ENCODE measurements around the gene SLC44A3.

Gene SLC44A3

DNA sequence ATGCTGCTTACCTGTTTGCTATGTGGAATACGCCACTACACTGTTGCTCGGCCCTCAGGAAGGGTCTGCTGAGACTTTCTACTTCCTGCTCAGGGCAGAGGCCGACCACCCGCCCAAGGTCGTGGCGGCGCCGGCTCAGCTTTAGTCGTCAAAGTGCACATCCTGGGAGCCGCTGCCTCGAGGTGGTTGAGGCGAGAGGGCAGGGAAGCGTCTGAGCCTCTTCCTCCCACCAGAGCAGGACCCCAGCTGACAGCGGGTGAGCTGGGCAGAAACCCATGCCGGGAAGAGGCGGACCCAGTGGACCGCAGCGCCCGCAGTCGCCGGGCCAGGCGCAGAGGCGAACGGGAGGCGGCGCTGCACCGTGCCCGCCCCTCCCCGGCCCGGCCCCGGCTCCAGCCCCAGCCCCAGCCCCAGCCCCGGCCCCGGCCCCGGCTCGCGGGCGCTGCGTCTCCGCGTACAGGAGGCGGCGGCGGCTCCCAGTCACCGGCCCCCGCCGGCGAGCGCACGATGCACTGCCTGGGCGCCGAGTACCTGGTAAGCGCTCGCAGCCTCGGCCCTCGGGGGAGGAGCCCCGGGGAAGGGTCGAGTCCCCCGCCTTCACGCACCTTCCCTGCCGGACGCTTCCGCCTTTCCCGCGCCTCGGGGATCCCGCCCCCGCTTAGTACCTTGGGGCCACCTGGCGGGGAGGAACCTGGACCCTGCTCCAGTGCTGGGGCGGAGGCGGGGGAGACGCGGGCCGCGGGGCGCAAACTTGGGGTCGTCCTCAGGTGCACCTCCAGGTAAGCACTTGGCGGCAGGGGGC lies at the start of gene SLC44A3:
TSS of gene SLC44A3 (plus strand) at position 413 of the 802 bp plus-strand sequence. CDS start at position 508, 95 bp downstream.
- Histone ChIP-seq H3K27me3 (ENCODE audit: control insufficient read depth in 2 of 2, insufficient read depth in 2 of 2, low read length in 2 of 2) (no peaks in the 10 kb centered on the region), H3K9ac (ENCODE audit: low read depth in 1 of 2, low read length in 2 of 2) (peak within 1 kb of the TSS; percentile 78 to 92), H3K9me3 (ENCODE audit: control insufficient read depth in 2 of 2, low read length in 2 of 2) (no peaks in the 10 kb centered on the region), H3K36me3 (ENCODE audit: control insufficient read depth in 2 of 2, insufficient read depth in 2 of 2, low read length in 2 of 2) (peaks cover 0 to 4% of the 10 kb centered on the region in 2 donors), H3K4me1 (ENCODE audit: control insufficient read depth in 2 of 2, insufficient read depth in 2 of 2, low read length in 2 of 2) (peaks cover 15 to 24% of the 10 kb centered on the region in 2 donors), H3K4me3 (ENCODE audit: low read length in 2 of 2) (peak within 1 kb of the TSS; percentile 87 to 94), H3K27ac (ENCODE audit: low read depth in 2 of 2, low read length in 2 of 2) (peak within 1 kb of the TSS; percentile 82 to 85)

GRCh38 chr1:94772230-94772641 lies 47.9 kb upstream of the SLC44A3 start:
- no peaks in the 10 kb centered on the region for H3K36me3 ChIP-seq (ENCODE audit: control insufficient read depth in 2 of 2, insufficient read depth in 2 of 2, low read length in 2 of 2)
- H3K9me3 ChIP-seq (ENCODE audit: control insufficient read depth in 2 of 2, low read length in 2 of 2): no peaks in the 10 kb centered on the region
- no peak overlapping the region for H3K4me3 ChIP-seq (ENCODE audit: low read length in 2 of 2)
- H3K27ac ChIP-seq (ENCODE audit: low read depth in 2 of 2, low read length in 2 of 2): no peak overlapping the region
- H3K9ac ChIP-seq (ENCODE audit: low read depth in 1 of 2, low read length in 2 of 2): no peak overlapping the region
- no peaks in the 10 kb centered on the region for H3K4me1 ChIP-seq (ENCODE audit: control insufficient read depth in 2 of 2, insufficient read depth in 2 of 2, low read length in 2 of 2)
- H3K27me3 ChIP-seq (ENCODE audit: control insufficient read depth in 2 of 2, insufficient read depth in 2 of 2, low read length in 2 of 2): no peaks in the 10 kb centered on the region

- no peaks in the 10 kb centered on the region for H3K9me3 ChIP-seq (ENCODE audit: control insufficient read depth in 2 of 2, low read length in 2 of 2)
Measured at GRCh38 chr1:94772845-94773244, 47.3 kb upstream of the SLC44A3 start.

GRCh38 chr1:94773296-94773809 lies 46.8 kb upstream of the SLC44A3 start:
- H3K4me3 ChIP-seq (ENCODE audit: low read length in 2 of 2): no peak overlapping the region
- H3K9ac ChIP-seq (ENCODE audit: low read depth in 1 of 2, low read length in 2 of 2): no peak overlapping the region
- H3K9me3 ChIP-seq (ENCODE audit: control insufficient read depth in 2 of 2, low read length in 2 of 2): no peaks in the 10 kb centered on the region
- H3K27me3 ChIP-seq (ENCODE audit: control insufficient read depth in 2 of 2, insufficient read depth in 2 of 2, low read length in 2 of 2): no peaks in the 10 kb centered on the region
- no peaks in the 10 kb centered on the region for H3K36me3 ChIP-seq (ENCODE audit: control insufficient read depth in 2 of 2, insufficient read depth in 2 of 2, low read length in 2 of 2)
- no peak overlapping the region for H3K27ac ChIP-seq (ENCODE audit: low read depth in 2 of 2, low read length in 2 of 2)
- no peaks in the 10 kb centered on the region for H3K4me1 ChIP-seq (ENCODE audit: control insufficient read depth in 2 of 2, insufficient read depth in 2 of 2, low read length in 2 of 2)

More at GRCh38 chr1:94772845-94773244, 47.3 kb upstream of the SLC44A3 start:
- Histone ChIP-seq H3K27me3 (ENCODE audit: control insufficient read depth in 2 of 2, insufficient read depth in 2 of 2, low read length in 2 of 2) (no peaks in the 10 kb centered on the region), H3K9ac (ENCODE audit: low read depth in 1 of 2, low read length in 2 of 2) (no peak overlapping the region), H3K4me1 (ENCODE audit: control insufficient read depth in 2 of 2, insufficient read depth in 2 of 2, low read length in 2 of 2) (no peaks in the 10 kb centered on the region), H3K36me3 (ENCODE audit: control insufficient read depth in 2 of 2, insufficient read depth in 2 of 2, low read length in 2 of 2) (no peaks in the 10 kb centered on the region), H3K27ac (ENCODE audit: low read depth in 2 of 2, low read length in 2 of 2) (no peak overlapping the region), H3K4me3 (ENCODE audit: low read length in 2 of 2) (no peak overlapping the region)

GRCh38 chr1:94773931-94774422 lies 46.2 kb upstream of the SLC44A3 start:
- H3K9me3 ChIP-seq (ENCODE audit: control insufficient read depth in 2 of 2, low read length in 2 of 2): no peaks in the 10 kb centered on the region
- H3K27me3 ChIP-seq (ENCODE audit: control insufficient read depth in 2 of 2, insufficient read depth in 2 of 2, low read length in 2 of 2): no peaks in the 10 kb centered on the region
- no peak overlapping the region for H3K4me3 ChIP-seq (ENCODE audit: low read length in 2 of 2)
- H3K36me3 ChIP-seq (ENCODE audit: control insufficient read depth in 2 of 2, insufficient read depth in 2 of 2, low read length in 2 of 2): no peaks in the 10 kb centered on the region
- no peak overlapping the region for H3K27ac ChIP-seq (ENCODE audit: low read depth in 2 of 2, low read length in 2 of 2)
- H3K4me1 ChIP-seq (ENCODE audit: control insufficient read depth in 2 of 2, insufficient read depth in 2 of 2, low read length in 2 of 2): no peaks in the 10 kb centered on the region
- no peak overlapping the region for H3K9ac ChIP-seq (ENCODE audit: low read depth in 1 of 2, low read length in 2 of 2)

DNA sequence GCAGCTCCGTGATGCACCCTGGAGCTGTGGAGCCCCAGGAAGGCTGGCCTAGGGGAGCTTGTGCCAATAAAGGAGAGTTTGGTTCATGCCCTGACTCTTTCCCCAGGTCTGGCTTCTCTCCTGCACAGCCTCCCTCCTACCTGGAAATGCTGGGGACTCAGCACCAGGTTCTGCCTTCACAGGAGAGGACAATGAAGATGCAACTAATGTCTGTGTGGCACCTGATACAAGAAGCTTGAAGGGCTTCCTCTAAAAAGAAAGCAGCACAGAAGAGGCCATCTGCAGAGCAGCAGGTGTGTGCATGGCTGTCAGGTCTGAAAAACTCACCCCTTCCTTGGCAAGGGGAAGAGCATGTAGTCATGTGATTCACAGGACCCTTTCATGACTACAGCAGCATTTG lies 43.7 kb upstream of the SLC44A3 start:
- Histone ChIP-seq H3K9me3 (ENCODE audit: control insufficient read depth in 2 of 2, low read length in 2 of 2) (no peaks in the 10 kb centered on the region), H3K9ac (ENCODE audit: low read depth in 1 of 2, low read length in 2 of 2) (no peak overlapping the region), H3K27ac (ENCODE audit: low read depth in 2 of 2, low read length in 2 of 2) (no peak overlapping the region), H3K4me1 (ENCODE audit: control insufficient read depth in 2 of 2, insufficient read depth in 2 of 2, low read length in 2 of 2) (no peaks in the 10 kb centered on the region), H3K36me3 (ENCODE audit: control insufficient read depth in 2 of 2, insufficient read depth in 2 of 2, low read length in 2 of 2) (no peaks in the 10 kb centered on the region), H3K27me3 (ENCODE audit: control insufficient read depth in 2 of 2, insufficient read depth in 2 of 2, low read length in 2 of 2) (no peaks in the 10 kb centered on the region), H3K4me3 (ENCODE audit: low read length in 2 of 2) (no peak overlapping the region)

GRCh38 chr1:94777281-94777680 lies 42.9 kb upstream of the SLC44A3 start:
- Histone ChIP-seq H3K36me3 (ENCODE audit: control insufficient read depth in 2 of 2, insufficient read depth in 2 of 2, low read length in 2 of 2) (no peaks in the 10 kb centered on the region), H3K9ac (ENCODE audit: low read depth in 1 of 2, low read length in 2 of 2) (no peak overlapping the region), H3K9me3 (ENCODE audit: control insufficient read depth in 2 of 2, low read length in 2 of 2) (no peaks in the 10 kb centered on the region), H3K27me3 (ENCODE audit: control insufficient read depth in 2 of 2, insufficient read depth in 2 of 2, low read length in 2 of 2) (no peaks in the 10 kb centered on the region), H3K4me3 (ENCODE audit: low read length in 2 of 2) (no peak overlapping the region), H3K27ac (ENCODE audit: low read depth in 2 of 2, low read length in 2 of 2) (no peak overlapping the region), H3K4me1 (ENCODE audit: control insufficient read depth in 2 of 2, insufficient read depth in 2 of 2, low read length in 2 of 2) (no peaks in the 10 kb centered on the region)

GRCh38 chr1:94778808-94779207 lies 41.3 kb upstream of the SLC44A3 start:
- Histone ChIP-seq H3K4me1 (ENCODE audit: control insufficient read depth in 2 of 2, insufficient read depth in 2 of 2, low read length in 2 of 2) (peaks cover 5 to 10% of the 10 kb centered on the region in 2 donors), H3K36me3 (ENCODE audit: control insufficient read depth in 2 of 2, insufficient read depth in 2 of 2, low read length in 2 of 2) (no peaks in the 10 kb centered on the region), H3K27me3 (ENCODE audit: control insufficient read depth in 2 of 2, insufficient read depth in 2 of 2, low read length in 2 of 2) (no peaks in the 10 kb centered on the region), H3K4me3 (ENCODE audit: low read length in 2 of 2) (no peak overlapping the region), H3K9ac (ENCODE audit: low read depth in 1 of 2, low read length in 2 of 2) (no peak overlapping the region), H3K27ac (ENCODE audit: low read depth in 2 of 2, low read length in 2 of 2) (no peak overlapping the region), H3K9me3 (ENCODE audit: control insufficient read depth in 2 of 2, low read length in 2 of 2) (no peaks in the 10 kb centered on the region)

DNA sequence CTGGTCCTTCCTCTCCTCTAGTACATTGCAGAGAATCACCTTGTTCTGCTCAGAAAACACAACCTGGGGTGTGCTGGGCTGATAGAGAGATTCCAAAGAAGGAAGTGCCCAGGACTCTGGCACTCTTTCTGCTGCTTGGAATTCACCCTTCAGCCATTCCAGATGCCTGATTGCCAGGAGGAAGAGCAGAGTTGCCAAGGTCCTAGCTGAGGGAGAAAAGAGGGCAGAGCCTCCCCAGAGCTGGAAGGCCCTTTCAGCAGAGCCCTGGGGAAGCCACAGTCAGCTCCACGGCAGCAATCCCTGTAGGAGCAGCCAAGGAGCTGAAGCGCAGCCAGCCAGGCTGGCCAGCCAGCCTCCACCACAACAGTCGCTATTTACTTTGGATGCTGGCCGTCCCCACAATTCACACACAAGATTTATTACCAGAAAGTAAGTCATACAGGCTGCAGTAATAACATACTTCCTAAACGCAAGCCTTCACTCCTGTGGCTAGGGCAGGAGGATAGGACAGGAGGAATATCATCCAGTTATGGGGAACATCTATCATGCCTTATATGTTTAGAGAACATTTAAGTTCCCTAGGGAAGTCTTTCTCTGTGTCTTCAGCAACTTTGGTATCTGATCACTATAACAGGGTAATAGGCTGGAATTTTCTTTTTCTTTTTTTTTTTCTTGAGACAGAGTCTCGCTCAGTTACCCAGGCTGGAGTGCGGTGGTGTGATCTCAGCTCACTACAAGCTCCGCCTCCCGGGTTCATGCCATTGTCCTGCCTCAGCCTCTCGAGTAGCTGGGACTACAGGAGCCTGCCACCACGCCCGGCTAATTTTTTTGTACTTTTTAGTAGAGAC lies 36.6 kb upstream of the SLC44A3 start:
- Histone ChIP-seq H3K27ac (ENCODE audit: low read depth in 2 of 2, low read length in 2 of 2) (peak overlapping the region; percentile 79 to 87), H3K4me1 (ENCODE audit: control insufficient read depth in 2 of 2, insufficient read depth in 2 of 2, low read length in 2 of 2) (peaks cover 8 to 16% of the 10 kb centered on the region in 2 donors), H3K27me3 (ENCODE audit: control insufficient read depth in 2 of 2, insufficient read depth in 2 of 2, low read length in 2 of 2) (no peaks in the 10 kb centered on the region), H3K9me3 (ENCODE audit: control insufficient read depth in 2 of 2, low read length in 2 of 2) (no peaks in the 10 kb centered on the region), H3K9ac (ENCODE audit: low read depth in 1 of 2, low read length in 2 of 2) (peak overlapping the region; percentile 52 to 63), H3K4me3 (ENCODE audit: low read length in 2 of 2) (peak overlapping the region; percentile 35 to 60), H3K36me3 (ENCODE audit: control insufficient read depth in 2 of 2, insufficient read depth in 2 of 2, low read length in 2 of 2) (no peaks in the 10 kb centered on the region)

- Histone ChIP-seq H3K4me3 (ENCODE audit: low read length in 2 of 2) (peak overlapping the region in 1 of 2 donors; percentile 14), H3K9me3 (ENCODE audit: control insufficient read depth in 2 of 2, low read length in 2 of 2) (no peaks in the 10 kb centered on the region), H3K4me1 (ENCODE audit: control insufficient read depth in 2 of 2, insufficient read depth in 2 of 2, low read length in 2 of 2) (peaks cover 8 to 16% of the 10 kb centered on the region in 2 donors), H3K36me3 (ENCODE audit: control insufficient read depth in 2 of 2, insufficient read depth in 2 of 2, low read length in 2 of 2) (no peaks in the 10 kb centered on the region), H3K27ac (ENCODE audit: low read depth in 2 of 2, low read length in 2 of 2) (peak overlapping the region; percentile 79 to 87), H3K9ac (ENCODE audit: low read depth in 1 of 2, low read length in 2 of 2) (peak overlapping the region in 1 of 2 donors; percentile 28), H3K27me3 (ENCODE audit: control insufficient read depth in 2 of 2, insufficient read depth in 2 of 2, low read length in 2 of 2) (no peaks in the 10 kb centered on the region)
Measured at GRCh38 chr1:94784190-94784515, 36.0 kb upstream of the SLC44A3 start.
